Ovary (tissue), 3 donors: ENCODE results near the gene TAF11L6.
"Not testable (repeated sequence)": the region's sequence is repeated elsewhere in the genome, so short reads cannot be mapped to it uniquely, and the experiment has no call there.

ENCODE experiments used
- EP300 ChIP-seq: sonication (generic); formaldehyde crosslinking; IDR thresholded peaks from one replicate; pipeline ENCODE4 v1.6.1; 2017; ENCODE audit warnings: antibody characterized with exemption
- POLR2A ChIP-seq: fragments of 450-650 bp; IDR thresholded peaks from one replicate; pipeline ENCODE4 v1.6.1; 2017; ENCODE audit warnings: antibody characterized with exemption, mild to moderate bottlenecking, moderate library complexity
- TF ChIP-seq, protein P1 (sequence below), 3 donors: fragments of 450-650 bp in 2 of 3; fragments of 200-600 bp in 1 of 3; IDR thresholded peaks; one replicate each; pipeline versions ENCODE4 v1.5.1 to v1.8.0; 2016 to 2022; ENCODE audit warnings: antibody characterized with exemption in 3 of 3, mild to moderate bottlenecking in 1 of 3
- donor health status: DM: no; HTN: no; CAD: no.

DNA sequence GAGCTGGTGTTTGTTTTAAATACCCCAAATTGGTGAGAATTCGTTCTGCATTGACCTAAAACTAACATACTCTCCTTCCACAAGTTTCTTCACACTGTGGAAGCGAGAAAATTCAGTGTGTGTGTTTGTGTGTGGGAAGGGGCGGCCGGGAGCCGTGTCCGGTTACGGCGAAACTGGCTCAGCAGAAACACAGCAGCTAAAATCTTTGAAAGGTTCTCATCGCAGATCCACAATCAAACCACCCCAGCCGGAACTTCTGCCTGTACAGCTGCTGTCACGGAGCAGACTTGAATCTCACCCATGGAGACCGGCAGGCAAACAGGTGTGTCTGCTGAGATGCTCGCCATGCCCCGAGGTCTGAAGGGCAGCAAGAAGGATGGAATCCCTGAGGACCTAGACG lies 7.0 kb upstream of the TAF11L6 start, which contains the start of gene TAF11L4:
- TF ChIP-seq, protein P1, sequence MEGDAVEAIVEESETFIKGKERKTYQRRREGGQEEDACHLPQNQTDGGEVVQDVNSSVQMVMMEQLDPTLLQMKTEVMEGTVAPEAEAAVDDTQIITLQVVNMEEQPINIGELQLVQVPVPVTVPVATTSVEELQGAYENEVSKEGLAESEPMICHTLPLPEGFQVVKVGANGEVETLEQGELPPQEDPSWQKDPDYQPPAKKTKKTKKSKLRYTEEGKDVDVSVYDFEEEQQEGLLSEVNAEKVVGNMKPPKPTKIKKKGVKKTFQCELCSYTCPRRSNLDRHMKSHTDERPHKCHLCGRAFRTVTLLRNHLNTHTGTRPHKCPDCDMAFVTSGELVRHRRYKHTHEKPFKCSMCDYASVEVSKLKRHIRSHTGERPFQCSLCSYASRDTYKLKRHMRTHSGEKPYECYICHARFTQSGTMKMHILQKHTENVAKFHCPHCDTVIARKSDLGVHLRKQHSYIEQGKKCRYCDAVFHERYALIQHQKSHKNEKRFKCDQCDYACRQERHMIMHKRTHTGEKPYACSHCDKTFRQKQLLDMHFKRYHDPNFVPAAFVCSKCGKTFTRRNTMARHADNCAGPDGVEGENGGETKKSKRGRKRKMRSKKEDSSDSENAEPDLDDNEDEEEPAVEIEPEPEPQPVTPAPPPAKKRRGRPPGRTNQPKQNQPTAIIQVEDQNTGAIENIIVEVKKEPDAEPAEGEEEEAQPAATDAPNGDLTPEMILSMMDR (IDR thresholded peaks at IDR 0.05): not testable (repeated sequence)
- TF ChIP-seq POLR2A, EP300: not testable (repeated sequence)
